Fibroblast of lung (primary cell): Measurements from ENCODE around the gene ITPR2. TPM values are rescaled to one million over a fixed set of nuclear protein-coding genes. Genes with fewer than 3 reads are reported as not detected.

ENCODE experiments used
- DNase-seq, 2 donors: peaks; one replicate each; pipeline versions ENCODE4 v3.0.0 to v3.0.0-alpha.2; 2010; ENCODE audit warnings: low read depth in 2 of 2
- H2AFZ ChIP-seq: 2 replicates; pipeline ENCODE4 v1.5.1; 2012; ENCODE audit warnings: low read length, control low read depth, inconsistent platforms
- H3K27ac ChIP-seq: 2 replicates; pipeline ENCODE4 v1.5.1; 2011; ENCODE audit warnings: low read length, control low read depth; ENCODE audit not compliant: insufficient read depth
- H3K27me3 ChIP-seq: 2 replicates; pipeline ENCODE4 v1.5.1; 2011; ENCODE audit warnings: mild to moderate bottlenecking, low read length; ENCODE audit not compliant: control insufficient read depth, insufficient read depth
- H3K36me3 ChIP-seq: 2 replicates; pipeline ENCODE4 v1.5.1; 2011; ENCODE audit warnings: low read length; ENCODE audit not compliant: control insufficient read depth, insufficient read depth
- H3K4me1 ChIP-seq: 2 replicates; pipeline ENCODE4 v1.5.1; 2011; ENCODE audit warnings: low read length; ENCODE audit not compliant: control insufficient read depth, insufficient read depth; ENCODE audit errors: extremely low read depth
- H3K4me2 ChIP-seq: 2 replicates; pipeline ENCODE4 v1.5.1; 2011; ENCODE audit warnings: low read length, control low read depth; ENCODE audit not compliant: insufficient read depth; ENCODE audit errors: extremely low read depth
- H3K4me3 ChIP-seq, 4 experiments: fragments of 200-600 bp in 1 of 4; sonication (generic) in 1 of 4; replicated peaks in 1 of 4; 2 replicates each; pipeline ENCODE4 v1.5.1; 2011 to 2016; ENCODE audit warnings: low read length in 4 of 4, low read depth in 3 of 4, mild to moderate bottlenecking in 3 of 4, control low read depth in 2 of 4, inconsistent platforms in 1 of 4, mixed read lengths in 1 of 4; ENCODE audit not compliant: insufficient read depth in 1 of 4; ENCODE audit errors: control extremely low read depth in 1 of 4
- H3K79me2 ChIP-seq: 2 replicates; pipeline ENCODE4 v1.5.1; 2012; ENCODE audit warnings: mild to moderate bottlenecking, low read length, inconsistent platforms; ENCODE audit not compliant: control insufficient read depth, insufficient read depth
- H3K9ac ChIP-seq: 2 replicates; pipeline ENCODE4 v1.5.1; 2011; ENCODE audit warnings: mild to moderate bottlenecking, low read length, control low read depth; ENCODE audit not compliant: insufficient read depth
- H3K9me3 ChIP-seq: 2 replicates; pipeline ENCODE4 v1.5.1; 2012; ENCODE audit warnings: low read depth, low read length; ENCODE audit not compliant: control insufficient read depth, insufficient read depth
- H4K20me1 ChIP-seq: 2 replicates; pipeline ENCODE4 v1.5.1; 2011; ENCODE audit warnings: low read length; ENCODE audit not compliant: control insufficient read depth, insufficient read depth; ENCODE audit errors: extremely low read depth
- EZH2 ChIP-seq: IDR thresholded peaks from 2 replicates; pipeline ENCODE4 v1.5.1; 2012; ENCODE audit warnings: low read length, control low read depth, mild to moderate bottlenecking; ENCODE audit errors: missing control alignments
- polyA plus RNA-seq, 2 donors: library from polyadenylated mRNA; depleted of rRNA in 1 of 2; stranded (reverse) in 1 of 2; unstranded in 1 of 2; fragments of >200 nt; gene quantifications; 2 replicates each; pipeline ENCODE4 v1.2.1, GENCODE V29; 2011 to 2012; ENCODE audit warnings: missing spikeins in 1 of 2
- total RNA-seq: library from RNA; depleted of rRNA; stranded (reverse); fragments of >200 nt; gene quantifications from 2 replicates; pipeline ENCODE4 v1.2.1, GENCODE V29; 2014
- TF ChIP-seq, protein P1 (sequence below), 2 donors: IDR thresholded peaks in 1 of 2; conservative IDR thresholded peaks in 1 of 2; 1 replicate in 1 of 2; 2 replicates in 1 of 2; pipeline ENCODE4 v1.5.1; 2011 to 2012; ENCODE audit warnings: low read length in 2 of 2, control low read depth in 1 of 2, inconsistent platforms in 1 of 2, low read depth in 1 of 2, mild to moderate bottlenecking in 1 of 2

The ITPR2 gene
- total and polyA plus RNA-seq, 2 donors (not counting 1 experiment from before 2014, with no cell fraction given), result 5.1 to 24.6 TPM

DNA sequence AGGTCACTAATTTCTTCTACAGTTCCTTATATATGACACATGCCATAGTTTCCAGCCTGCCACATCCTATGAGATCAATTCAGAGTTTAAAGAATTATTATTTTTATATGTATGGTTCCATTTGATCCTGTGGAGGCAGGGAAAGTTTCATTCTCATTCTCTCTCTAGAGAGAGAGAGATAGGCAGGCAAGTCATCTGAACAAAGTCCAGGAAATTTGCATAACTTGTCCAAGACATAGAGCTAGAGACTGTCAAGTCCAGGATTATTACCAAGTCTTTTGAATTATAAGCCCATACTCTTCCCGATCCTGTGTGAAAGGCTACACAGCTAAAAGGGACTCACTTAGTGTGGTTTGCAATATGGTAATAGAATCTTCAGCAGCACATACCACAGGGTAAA, 422.3 kb downstream of the ITPR2 start:
- H3K27me3 ChIP-seq, result no peaks in the 10 kb centered on the region
- no peak overlapping the region for H3K27ac ChIP-seq
- no peak for DNase-seq
- TF ChIP-seq EZH2, result no peak
- TF ChIP-seq, protein P1, sequence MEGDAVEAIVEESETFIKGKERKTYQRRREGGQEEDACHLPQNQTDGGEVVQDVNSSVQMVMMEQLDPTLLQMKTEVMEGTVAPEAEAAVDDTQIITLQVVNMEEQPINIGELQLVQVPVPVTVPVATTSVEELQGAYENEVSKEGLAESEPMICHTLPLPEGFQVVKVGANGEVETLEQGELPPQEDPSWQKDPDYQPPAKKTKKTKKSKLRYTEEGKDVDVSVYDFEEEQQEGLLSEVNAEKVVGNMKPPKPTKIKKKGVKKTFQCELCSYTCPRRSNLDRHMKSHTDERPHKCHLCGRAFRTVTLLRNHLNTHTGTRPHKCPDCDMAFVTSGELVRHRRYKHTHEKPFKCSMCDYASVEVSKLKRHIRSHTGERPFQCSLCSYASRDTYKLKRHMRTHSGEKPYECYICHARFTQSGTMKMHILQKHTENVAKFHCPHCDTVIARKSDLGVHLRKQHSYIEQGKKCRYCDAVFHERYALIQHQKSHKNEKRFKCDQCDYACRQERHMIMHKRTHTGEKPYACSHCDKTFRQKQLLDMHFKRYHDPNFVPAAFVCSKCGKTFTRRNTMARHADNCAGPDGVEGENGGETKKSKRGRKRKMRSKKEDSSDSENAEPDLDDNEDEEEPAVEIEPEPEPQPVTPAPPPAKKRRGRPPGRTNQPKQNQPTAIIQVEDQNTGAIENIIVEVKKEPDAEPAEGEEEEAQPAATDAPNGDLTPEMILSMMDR (conservative IDR thresholded peaks at IDR 0.05 in 1 of 2, IDR thresholded peaks at IDR 0.05 in 1 of 2; ENCODE audit: low read depth in 1 of 2, low read length in 2 of 2), result no peak
- no peak overlapping the region for H2AFZ ChIP-seq
- no peaks in the 10 kb centered on the region for H3K36me3 ChIP-seq
- no peaks in the 10 kb centered on the region for H3K4me1 ChIP-seq
- no peak overlapping the region for H3K4me2 ChIP-seq
- no peaks in the 10 kb centered on the region for H4K20me1 ChIP-seq
- H3K79me2 ChIP-seq, result no peaks in the 10 kb centered on the region
- H3K9ac ChIP-seq, result no peak overlapping the region
- no peaks in the 10 kb centered on the region for H3K9me3 ChIP-seq
- no peak overlapping the region for H3K4me3 ChIP-seq

DNA sequence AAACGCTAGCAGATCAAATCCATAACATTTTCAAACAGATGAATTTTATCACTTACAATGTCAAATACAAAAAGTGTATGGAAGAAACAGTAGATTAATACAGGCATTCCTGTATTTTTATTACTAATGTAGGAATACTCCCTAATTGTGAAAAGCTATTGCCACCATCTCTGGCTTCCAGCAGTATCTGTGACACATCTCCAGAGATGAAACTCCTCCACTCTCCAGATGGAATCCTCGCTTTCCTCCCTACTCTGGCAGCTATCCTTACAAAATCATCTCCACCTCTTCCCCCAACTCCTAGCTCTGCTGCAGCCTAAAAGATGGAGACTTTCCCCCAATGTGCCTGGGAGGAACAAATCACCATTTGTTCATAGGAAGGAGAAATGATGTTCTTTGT, 426.2 kb downstream of the ITPR2 start:
- Histone ChIP-seq H4K20me1 (no peaks in the 10 kb centered on the region), H3K4me1 (no peaks in the 10 kb centered on the region), H3K4me3 (no peak overlapping the region), H3K27ac (no peak overlapping the region), H2AFZ (no peak overlapping the region), H3K9me3 (no peaks in the 10 kb centered on the region), H3K79me2 (no peaks in the 10 kb centered on the region), H3K27me3 (no peaks in the 10 kb centered on the region), H3K9ac (no peak overlapping the region), H3K36me3 (no peaks in the 10 kb centered on the region), H3K4me2 (no peak overlapping the region)
- no peak for TF ChIP-seq EZH2
- TF ChIP-seq, protein P1 (conservative IDR thresholded peaks at IDR 0.05 in 1 of 2, IDR thresholded peaks at IDR 0.05 in 1 of 2; ENCODE audit: low read depth in 1 of 2, low read length in 2 of 2), result no peak
- no peak for DNase-seq

DNA sequence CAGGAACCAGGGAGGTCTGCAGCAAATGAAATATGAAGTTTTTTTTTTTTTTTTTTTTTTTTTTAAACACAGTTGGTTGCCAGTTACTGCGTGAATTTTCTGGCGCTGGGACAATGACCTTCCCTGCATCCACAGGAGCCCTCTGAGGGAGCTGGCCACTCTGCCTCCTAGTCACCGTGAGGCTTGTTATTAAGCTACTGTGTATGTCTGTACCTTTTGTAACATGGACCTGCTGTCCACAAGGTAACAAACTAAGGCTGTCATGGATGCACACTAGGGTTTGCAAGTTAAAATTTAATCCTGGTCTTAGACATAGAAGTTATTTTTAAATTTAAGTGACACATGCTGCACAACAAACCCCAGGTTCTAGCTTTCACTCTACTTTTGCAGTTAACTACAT, 426.6 kb downstream of the ITPR2 start:
- H3K9ac ChIP-seq, result no peak overlapping the region
- H3K4me2 ChIP-seq, result no peak overlapping the region
- H3K79me2 ChIP-seq, result no peaks in the 10 kb centered on the region
- H4K20me1 ChIP-seq, result no peaks in the 10 kb centered on the region
- H3K9me3 ChIP-seq, result no peaks in the 10 kb centered on the region
- TF ChIP-seq, protein P1 (conservative IDR thresholded peaks at IDR 0.05 in 1 of 2, IDR thresholded peaks at IDR 0.05 in 1 of 2; ENCODE audit: low read depth in 1 of 2, low read length in 2 of 2), result no peak
- TF ChIP-seq EZH2, result no peak
- no peak overlapping the region for H3K27ac ChIP-seq
- H3K36me3 ChIP-seq, result no peaks in the 10 kb centered on the region
- H3K4me1 ChIP-seq, result no peaks in the 10 kb centered on the region
- no peak for DNase-seq
- H3K27me3 ChIP-seq, result no peaks in the 10 kb centered on the region
- no peak overlapping the region for H2AFZ ChIP-seq
- no peak overlapping the region for H3K4me3 ChIP-seq
